Trophoblast cell (in vitro differentiated cells and primary cell): Measurements from ENCODE around the gene FLT3.

Source experiments
- DNase-seq, 2 donors: peaks; one replicate each; pipeline ENCODE4 v3.0.0-alpha.2; 2016
- H2AFZ ChIP-seq: 2 replicates; pipeline ENCODE4 v1.6.1; 2013; ENCODE audit warnings: low read length, moderate library complexity, mild to moderate bottlenecking; ENCODE audit not compliant: insufficient read depth, poor library complexity
- H2AK5ac ChIP-seq: 2 replicates; pipeline ENCODE4 v1.6.1; 2013; ENCODE audit warnings: mild to moderate bottlenecking, low read length
- H2BK120ac ChIP-seq: 2 replicates; pipeline ENCODE4 v1.6.1; 2013; ENCODE audit warnings: low read length, mild to moderate bottlenecking, moderate library complexity; ENCODE audit not compliant: insufficient read depth, poor library complexity
- H2BK12ac ChIP-seq: 2 replicates; pipeline ENCODE4 v1.6.1; 2013; ENCODE audit warnings: mild to moderate bottlenecking, low read length, moderate library complexity
- H2BK5ac ChIP-seq: 2 replicates; pipeline ENCODE4 v1.6.1; 2013; ENCODE audit warnings: low read length, low read depth, moderate library complexity, mild to moderate bottlenecking; ENCODE audit not compliant: poor library complexity
- H3K14ac ChIP-seq: 2 replicates; pipeline ENCODE4 v1.6.1; 2013; ENCODE audit warnings: mild to moderate bottlenecking, low read length
- H3K18ac ChIP-seq: 2 replicates; pipeline ENCODE4 v1.6.1; 2013; ENCODE audit warnings: mild to moderate bottlenecking, low read length
- H3K23ac ChIP-seq: 2 replicates; pipeline ENCODE4 v1.6.1; 2013; ENCODE audit warnings: low read length
- H3K27ac ChIP-seq: 2 replicates; pipeline ENCODE4 v1.5.1; 2013; ENCODE audit warnings: low read depth, mild to moderate bottlenecking, inconsistent platforms, low read length, moderate library complexity
- H3K27me3 ChIP-seq: 2 replicates; pipeline ENCODE4 v1.6.1; 2013; ENCODE audit warnings: inconsistent platforms, mild to moderate bottlenecking, low read length, moderate library complexity; ENCODE audit not compliant: insufficient read depth
- H3K36me3 ChIP-seq, 2 experiments: 1 replicate in 1 of 2; 2 replicates in 1 of 2; pipeline ENCODE4 v1.6.1; 2013; ENCODE audit warnings: low read length in 2 of 2, mild to moderate bottlenecking in 2 of 2, moderate library complexity in 1 of 2; ENCODE audit not compliant: insufficient read depth in 2 of 2, control insufficient read depth in 1 of 2
- H3K4ac ChIP-seq: 2 replicates; pipeline ENCODE4 v1.6.1; 2013; ENCODE audit warnings: low read depth, mild to moderate bottlenecking, low read length, moderate library complexity
- H3K4me1 ChIP-seq, 2 experiments: 1 replicate in 1 of 2; 2 replicates in 1 of 2; pipeline ENCODE4 v1.6.1; 2013; ENCODE audit warnings: low read length in 2 of 2, mild to moderate bottlenecking in 2 of 2, moderate library complexity in 1 of 2; ENCODE audit not compliant: insufficient read depth in 2 of 2, control insufficient read depth in 1 of 2
- H3K4me2 ChIP-seq: 2 replicates; pipeline ENCODE4 v1.6.1; 2013; ENCODE audit warnings: inconsistent platforms, mild to moderate bottlenecking, low read length, moderate library complexity
- H3K4me3 ChIP-seq: 2 replicates; pipeline ENCODE4 v1.5.1; 2013; ENCODE audit warnings: mild to moderate bottlenecking, low read depth, low read length, inconsistent platforms
- H3K79me1 ChIP-seq: one replicate; pipeline ENCODE4 v1.6.1; 2013; ENCODE audit warnings: low read length
- H3K79me2 ChIP-seq: 2 replicates; pipeline ENCODE4 v1.6.1; 2013; ENCODE audit warnings: low read length, mild to moderate bottlenecking; ENCODE audit not compliant: control insufficient read depth, insufficient read depth, poor library complexity
- H3K9ac ChIP-seq: 2 replicates; pipeline ENCODE4 v1.6.1; 2013; ENCODE audit warnings: mild to moderate bottlenecking, low read length
- H3K9me3 ChIP-seq: 2 replicates; pipeline ENCODE4 v1.6.1; 2013; ENCODE audit warnings: low read depth, mild to moderate bottlenecking, control low read depth, inconsistent platforms, low read length; ENCODE audit not compliant: insufficient read depth
- H4K12ac ChIP-seq: 2 replicates; pipeline ENCODE4 v1.6.1; 2013; ENCODE audit warnings: low read depth, mild to moderate bottlenecking, low read length, moderate library complexity
- H4K8ac ChIP-seq: 2 replicates; pipeline ENCODE4 v1.6.1; 2013; ENCODE audit warnings: low read depth, mild to moderate bottlenecking, low read length, moderate library complexity
- H4K91ac ChIP-seq: one replicate; pipeline ENCODE4 v1.6.1; 2013; ENCODE audit warnings: low read depth, mild to moderate bottlenecking, low read length, moderate library complexity
- WGBS: extraction: QIAGEN DNeasy Blood & Tissue Kit; methylation state at CpG from one replicate; pipeline ENCODE4 v1.1.7; 2013; ENCODE audit warnings: missing lambda C conversion rate; ENCODE audit not compliant: insufficient read length, insufficient coverage; ENCODE audit errors: extremely low coverage; 5-methylcytosine and 5-hydroxymethylcytosine counted together

The FLT3 gene

GRCh38 chr13:28000567-28000966 is 99.8 kb downstream of the FLT3 start:
- no peak overlapping the region for H2AFZ ChIP-seq
- H3K27ac ChIP-seq = no peak overlapping the region
- H2BK12ac ChIP-seq = no peak overlapping the region
- H2AK5ac ChIP-seq = no peak overlapping the region
- no peak overlapping the region for H3K18ac ChIP-seq
- H3K4ac ChIP-seq = no peak overlapping the region
- no peak overlapping the region for H3K23ac ChIP-seq
- no peak overlapping the region for H3K4me2 ChIP-seq
- no peaks in the 10 kb centered on the region for H3K9me3 ChIP-seq
- H4K91ac ChIP-seq = no peak overlapping the region
- no peaks in the 10 kb centered on the region for H3K36me3 ChIP-seq
- WGBS = no CpG with 5 or more reads among the region's 5 CpGs
- H3K4me1 ChIP-seq = peaks cover 0 to 2% of the 10 kb centered on the region in 2 experiments
- H2BK120ac ChIP-seq = no peak overlapping the region
- H3K4me3 ChIP-seq = no peak overlapping the region
- no peak overlapping the region for H3K14ac ChIP-seq
- H3K27me3 ChIP-seq = no peaks in the 10 kb centered on the region
- H3K79me1 ChIP-seq = no peaks in the 10 kb centered on the region
- H4K12ac ChIP-seq = no peak overlapping the region
- no peaks in the 10 kb centered on the region for H3K79me2 ChIP-seq
- H4K8ac ChIP-seq = no peak overlapping the region
- H2BK5ac ChIP-seq = no peak overlapping the region
- no peak for DNase-seq
- no peak overlapping the region for H3K9ac ChIP-seq

- H2BK12ac ChIP-seq = no peak overlapping the region
- H3K9me3 ChIP-seq = peaks cover 2% of the 10 kb centered on the region
- no peak overlapping the region for H3K4me3 ChIP-seq
- H3K36me3 ChIP-seq = no peaks in the 10 kb centered on the region
- no peaks in the 10 kb centered on the region for H3K79me1 ChIP-seq
- H3K27me3 ChIP-seq = no peaks in the 10 kb centered on the region
- no peak overlapping the region for H3K14ac ChIP-seq
- no peak overlapping the region for H2BK5ac ChIP-seq
- H3K27ac ChIP-seq = no peak overlapping the region
- no peak overlapping the region for H2AK5ac ChIP-seq
- no peak overlapping the region for H2AFZ ChIP-seq
- H4K91ac ChIP-seq = no peak overlapping the region
- no peak overlapping the region for H3K9ac ChIP-seq
- no peak overlapping the region for H3K23ac ChIP-seq
- no peak overlapping the region for H3K4ac ChIP-seq
- no peak overlapping the region for H3K18ac ChIP-seq
- whole genome bisulfite sequencing = no CpG with 5 or more reads among the region's 7 CpGs
- peak; percentile 24 to 37 for DNase-seq
- peaks cover 0 to 2% of the 10 kb centered on the region in 2 experiments for H3K4me1 ChIP-seq
- no peak overlapping the region for H3K4me2 ChIP-seq
- no peak overlapping the region for H4K8ac ChIP-seq
- H2BK120ac ChIP-seq = no peak overlapping the region
- no peak overlapping the region for H4K12ac ChIP-seq
- no peaks in the 10 kb centered on the region for H3K79me2 ChIP-seq
Measured at GRCh38 chr13:27997904-27998522, 102.4 kb downstream of the FLT3 start.

- DNase-seq = no peak
Measured at GRCh38 chr13:27991881-27992280, 108.5 kb downstream of the FLT3 start.

GRCh38 chr13:27988520-27988919 is 111.9 kb downstream of the FLT3 start, which contains the start of gene URAD:
TSS of gene URAD (minus strand) at chr13:27988693. CDS start at chr13:27988637, 56 bp downstream.
- Histone ChIP-seq H2AFZ (no peak within 1 kb of the TSS), H3K27ac (no peak within 1 kb of the TSS), H4K8ac (no peak within 1 kb of the TSS), H3K79me2 (no peaks in the 10 kb centered on the region), H3K14ac (no peak within 1 kb of the TSS), H4K91ac (no peak within 1 kb of the TSS), H3K4me2 (no peak within 1 kb of the TSS), H3K23ac (no peak within 1 kb of the TSS), H3K9ac (no peak within 1 kb of the TSS), H4K12ac (no peak within 1 kb of the TSS), H2BK120ac (no peak within 1 kb of the TSS), H2BK12ac (no peak within 1 kb of the TSS), H2AK5ac (no peak within 1 kb of the TSS), H3K27me3 (no peaks in the 10 kb centered on the region), H3K4ac (no peak within 1 kb of the TSS), H3K79me1 (no peaks in the 10 kb centered on the region), H3K36me3 (no peaks in the 10 kb centered on the region), H2BK5ac (no peak within 1 kb of the TSS), H3K9me3 (no peaks in the 10 kb centered on the region), H3K4me1 (no peaks in the 10 kb centered on the region), H3K4me3 (no peak within 1 kb of the TSS), H3K18ac (no peak within 1 kb of the TSS)
- DNase-seq = peak; percentile 83 to 92
- WGBS = no CpG with 5 or more reads among the region's 11 CpGs

More at GRCh38 chr13:27991881-27992280, 108.5 kb downstream of the FLT3 start:
- H4K8ac ChIP-seq = no peak overlapping the region
- no peaks in the 10 kb centered on the region for H3K79me1 ChIP-seq
- H3K4ac ChIP-seq = no peak overlapping the region
- H2BK5ac ChIP-seq = no peak overlapping the region
- H4K12ac ChIP-seq = no peak overlapping the region
- no peak overlapping the region for H2BK120ac ChIP-seq
- WGBS = no CpG with 5 or more reads among the region's 6 CpGs
- H3K23ac ChIP-seq = no peak overlapping the region
- H3K36me3 ChIP-seq = no peaks in the 10 kb centered on the region
- no peaks in the 10 kb centered on the region for H3K4me1 ChIP-seq
- H2AFZ ChIP-seq = no peak overlapping the region
- H2BK12ac ChIP-seq = no peak overlapping the region
- H3K9me3 ChIP-seq = peaks cover 2% of the 10 kb centered on the region
- H3K9ac ChIP-seq = no peak overlapping the region
- H3K27ac ChIP-seq = no peak overlapping the region
- no peak overlapping the region for H3K4me3 ChIP-seq
- no peaks in the 10 kb centered on the region for H3K79me2 ChIP-seq
- no peak overlapping the region for H2AK5ac ChIP-seq
- no peak overlapping the region for H3K4me2 ChIP-seq
- H3K18ac ChIP-seq = no peak overlapping the region
- no peak overlapping the region for H3K14ac ChIP-seq
- H3K27me3 ChIP-seq = no peaks in the 10 kb centered on the region
- H4K91ac ChIP-seq = no peak overlapping the region
